ENCODE results near the gene MED29. TPM values are rescaled to one million over a fixed set of nuclear protein-coding genes. Genes with fewer than 3 reads are reported as not detected.

MED29 gene
- total RNA-seq, 2 donors from 2014 or later = 29.9 to 32.3 TPM

DNA sequence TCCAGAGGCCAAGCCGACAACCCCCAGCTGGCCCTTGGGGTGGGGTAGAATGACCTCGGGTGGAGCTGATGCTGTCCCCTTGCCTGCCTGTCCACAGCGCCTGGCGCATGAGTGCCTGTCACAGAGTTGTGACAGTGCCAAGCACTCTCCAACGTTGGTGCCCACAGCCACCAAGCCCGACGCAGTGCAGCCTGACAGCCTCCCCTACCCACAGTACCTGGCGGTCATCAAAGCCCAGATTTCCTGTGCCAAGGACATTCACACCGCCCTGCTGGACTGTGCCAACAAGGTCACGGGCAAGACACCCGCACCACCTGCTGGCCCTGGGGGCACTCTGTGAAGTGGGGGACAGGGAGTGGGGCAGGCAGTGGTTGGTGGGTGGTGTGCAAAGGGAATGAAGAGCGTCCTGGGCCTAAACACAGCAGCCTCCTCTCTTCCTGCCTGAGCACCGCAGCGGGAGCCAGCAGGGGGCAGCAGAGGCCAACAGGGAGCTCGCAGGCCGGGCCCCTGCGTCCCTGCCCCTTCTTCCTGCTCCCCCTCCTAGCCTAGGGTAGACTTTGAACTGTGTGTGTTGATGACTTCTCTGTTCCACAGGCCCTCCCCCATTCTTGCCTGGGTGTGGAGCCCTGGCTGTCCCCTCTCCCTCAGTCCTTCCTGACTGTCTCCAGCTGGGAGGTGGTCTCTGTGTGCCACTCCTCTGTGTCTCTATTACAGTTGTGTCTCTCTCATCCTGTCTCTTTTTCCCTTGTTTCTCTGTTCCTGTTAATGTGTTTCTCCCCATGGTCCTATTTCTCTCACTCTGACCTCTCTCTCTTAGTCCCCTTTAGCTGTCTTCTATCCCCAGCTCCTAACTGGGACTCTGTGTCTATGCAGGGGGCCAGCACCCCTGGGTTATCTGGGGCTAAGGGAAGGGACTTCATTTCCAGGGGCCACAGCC lies 6.5 kb downstream of the MED29 start:
- TF ChIP-seq CTCF (IDR thresholded peaks at IDR 0.05) = peak; percentile 80 to 99
- peaks cover 13% of the 10 kb centered on the region for H3K36me3 ChIP-seq
- no peaks in the 10 kb centered on the region for H3K9me3 ChIP-seq
- H3K4me1 ChIP-seq = peaks cover 0 to 41% of the 10 kb centered on the region in 2 donors
- peak; percentile 92 for DNase-seq (ENCODE audit: low spot score)
- H3K27me3 ChIP-seq = no peaks in the 10 kb centered on the region
- H3K27ac ChIP-seq = peak overlapping the region; percentile 83 to 85
- H3K4me3 ChIP-seq = no peak overlapping the region

DNA sequence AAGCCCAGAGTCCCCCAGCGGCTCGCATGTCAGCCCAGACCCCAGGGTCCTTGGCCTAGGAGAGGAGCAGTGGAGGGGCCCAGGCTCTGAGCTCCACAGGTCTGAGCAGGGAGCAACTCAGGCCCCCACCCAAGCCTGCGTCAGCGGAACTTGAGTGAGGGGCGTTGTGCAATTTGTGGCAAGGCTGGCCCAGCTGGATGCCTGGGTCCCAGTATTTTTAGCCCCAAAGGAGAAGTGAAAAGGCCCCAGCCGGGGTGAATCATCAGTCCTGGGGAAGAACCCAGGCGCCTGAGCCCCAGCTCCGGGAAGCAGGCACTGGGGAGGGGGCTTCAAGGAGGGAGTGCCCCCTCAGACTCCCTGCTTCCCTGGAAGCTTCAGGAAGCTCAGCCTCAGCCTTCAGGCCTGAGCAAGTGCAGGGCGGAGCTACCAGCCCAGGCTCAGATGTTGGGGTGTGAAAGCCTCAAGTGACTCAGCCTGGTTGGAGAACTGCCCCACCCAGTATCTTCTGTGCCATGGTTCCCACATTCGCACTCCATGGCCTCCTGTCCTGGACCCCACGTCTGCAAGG lies 7.2 kb downstream of the MED29 start:
- Histone ChIP-seq H3K36me3 (peaks cover 9% of the 10 kb centered on the region), H3K4me3 (no peak overlapping the region), H3K27me3 (no peaks in the 10 kb centered on the region), H3K4me1 (peaks cover 0 to 48% of the 10 kb centered on the region in 2 donors), H3K27ac (peak overlapping the region; percentile 83 to 85), H3K9me3 (no peaks in the 10 kb centered on the region)
- peak; percentile 91 for DNase-seq (ENCODE audit: low spot score)
- no peak for TF ChIP-seq CTCF (IDR thresholded peaks at IDR 0.05)

DNA sequence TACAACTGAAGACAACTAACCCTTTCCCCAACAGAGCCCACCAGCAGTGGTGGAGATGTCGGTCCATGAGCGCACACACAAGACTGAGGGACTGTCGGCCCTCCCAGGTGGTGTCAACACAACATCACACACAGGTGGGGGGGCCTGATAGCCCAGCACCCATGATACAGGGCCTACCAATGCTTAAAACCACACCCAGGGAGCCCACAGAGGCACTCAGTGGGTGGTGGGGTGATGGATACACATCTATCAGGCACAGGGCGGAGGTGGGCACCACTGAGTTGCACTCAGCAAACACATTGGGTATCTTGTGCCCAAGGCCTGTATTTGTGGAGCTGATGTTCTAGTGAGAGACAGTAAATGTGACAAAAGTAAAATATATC lies 8.5 kb downstream of the MED29 start:
- H3K4me3 ChIP-seq = no peak overlapping the region
- no peaks in the 10 kb centered on the region for H3K9me3 ChIP-seq
- H3K36me3 ChIP-seq = no peaks in the 10 kb centered on the region
- no peak for TF ChIP-seq CTCF (IDR thresholded peaks at IDR 0.05)
- H3K27ac ChIP-seq = peak overlapping the region; percentile 83 to 85
- no peaks in the 10 kb centered on the region for H3K27me3 ChIP-seq
- DNase-seq (ENCODE audit: low spot score) = no peak
- peaks cover 0 to 56% of the 10 kb centered on the region in 2 donors for H3K4me1 ChIP-seq

DNA sequence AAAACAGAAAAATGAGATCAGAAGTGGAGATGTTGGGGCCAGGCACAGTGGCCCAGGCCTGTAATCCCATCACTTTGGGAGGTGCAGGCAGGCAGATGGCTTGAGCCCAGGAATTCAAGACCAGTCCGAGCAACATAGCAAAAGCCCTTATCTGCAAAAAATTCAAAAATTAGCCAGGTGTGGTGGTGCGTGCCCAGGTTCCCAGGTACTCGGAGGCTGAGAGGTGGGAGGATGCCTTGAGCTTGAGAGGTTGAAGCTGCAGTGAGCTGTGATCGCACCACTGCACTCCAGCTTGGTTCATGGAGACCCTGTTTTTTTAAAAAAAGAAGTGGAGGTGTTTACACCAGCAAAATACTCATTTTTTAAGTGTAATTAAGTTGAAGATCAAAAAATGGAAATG lies 8.9 kb downstream of the MED29 start:
- Histone ChIP-seq H3K36me3 (no peaks in the 10 kb centered on the region), H3K27me3 (no peaks in the 10 kb centered on the region), H3K4me3 (no peak overlapping the region), H3K4me1 (peaks cover 0 to 59% of the 10 kb centered on the region in 2 donors), H3K9me3 (no peaks in the 10 kb centered on the region), H3K27ac (peak overlapping the region in 1 of 2 donors; percentile 83)
- TF ChIP-seq CTCF (IDR thresholded peaks at IDR 0.05) = no peak
- DNase-seq (ENCODE audit: low spot score) = no peak

- no peak for TF ChIP-seq CTCF (IDR thresholded peaks at IDR 0.05)
- Histone ChIP-seq H3K9me3 (no peaks in the 10 kb centered on the region), H3K36me3 (no peaks in the 10 kb centered on the region), H3K4me1 (peaks cover 0 to 69% of the 10 kb centered on the region in 2 donors), H3K27ac (peak overlapping the region; percentile 99 to 100), H3K27me3 (no peaks in the 10 kb centered on the region), H3K4me3 (no peak overlapping the region)
- DNase-seq (ENCODE audit: low spot score) = no peak
Observed at GRCh38 chr19:39401070-39401548, 9.9 kb downstream of the MED29 start.

Data from right atrium auricular region (tissue), 2 donors.